Neuron (in vitro differentiated cells): ENCODE results near the gene HECTD4.

Experiments
- H2AFZ ChIP-seq: one replicate; pipeline ENCODE4 v1.6.1; 2013; ENCODE audit warnings: low read depth, mild to moderate bottlenecking, inconsistent platforms, low read length, moderate library complexity
- H3K27me3 ChIP-seq: one replicate; pipeline ENCODE4 v1.6.1; 2013; ENCODE audit warnings: low read length; ENCODE audit not compliant: insufficient read depth
- H3K36me3 ChIP-seq: one replicate; pipeline ENCODE4 v1.6.1; 2013; ENCODE audit warnings: low read length; ENCODE audit not compliant: insufficient read depth
- H3K4me1 ChIP-seq: one replicate; pipeline ENCODE4 v1.6.1; 2013; ENCODE audit warnings: low read length; ENCODE audit not compliant: insufficient read depth
- H3K4me3 ChIP-seq: 2 replicates; pipeline ENCODE4 v1.5.1; 2013; ENCODE audit warnings: mild to moderate bottlenecking, low read length, moderate library complexity
- H3K9me3 ChIP-seq: one replicate; pipeline ENCODE4 v1.6.1; 2013; ENCODE audit warnings: low read length

The HECTD4 gene

GRCh38 chr12:112175361-112176155 is 206.7 kb downstream of the HECTD4 start:
- Histone ChIP-seq H2AFZ (no peak overlapping the region), H3K4me1 (no peaks in the 10 kb centered on the region), H3K36me3 (peaks cover 76% of the 10 kb centered on the region), H3K9me3 (no peaks in the 10 kb centered on the region), H3K27me3 (no peaks in the 10 kb centered on the region), H3K4me3 (no peak overlapping the region)

GRCh38 chr12:112172556-112173324 is 209.5 kb downstream of the HECTD4 start:
- no peaks in the 10 kb centered on the region for H3K4me1 ChIP-seq
- H2AFZ ChIP-seq, result no peak overlapping the region
- H3K36me3 ChIP-seq, result peaks cover 73% of the 10 kb centered on the region
- no peaks in the 10 kb centered on the region for H3K27me3 ChIP-seq
- no peaks in the 10 kb centered on the region for H3K9me3 ChIP-seq
- H3K4me3 ChIP-seq, result no peak overlapping the region

DNA sequence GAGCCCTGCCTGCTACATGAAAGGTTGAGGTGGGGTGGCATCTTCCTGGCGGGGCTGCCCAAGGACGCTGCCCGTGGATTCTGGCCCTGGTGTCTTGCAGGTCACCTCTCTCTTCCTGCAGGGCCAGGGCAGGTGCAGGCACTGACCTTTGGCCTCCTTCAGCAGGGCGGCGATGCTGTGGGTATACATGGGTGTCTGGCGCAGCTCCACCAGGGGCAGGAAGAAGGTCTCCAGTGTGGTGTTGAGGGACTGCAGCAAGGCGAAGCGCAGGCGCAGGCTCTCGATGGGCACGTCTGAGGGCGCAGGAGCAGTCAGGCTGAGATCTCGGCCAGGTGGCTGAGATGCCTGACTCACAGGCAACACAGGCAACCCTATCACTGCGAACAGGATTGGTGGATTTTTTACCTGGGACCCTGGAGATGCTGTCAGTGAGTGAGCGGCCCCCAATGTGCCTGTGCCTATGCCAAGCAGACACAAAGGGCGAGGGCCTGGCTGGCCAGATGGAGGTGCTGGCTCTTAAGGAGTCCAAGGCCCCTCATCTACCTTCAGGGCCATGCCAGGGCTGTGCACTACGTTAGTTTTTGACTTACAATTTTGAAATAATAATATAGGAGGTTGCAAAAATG is 211.1 kb downstream of the HECTD4 start:
- H3K4me1 ChIP-seq, result no peaks in the 10 kb centered on the region
- no peak overlapping the region for H2AFZ ChIP-seq
- H3K36me3 ChIP-seq, result peaks cover 76% of the 10 kb centered on the region
- H3K9me3 ChIP-seq, result no peaks in the 10 kb centered on the region
- no peaks in the 10 kb centered on the region for H3K27me3 ChIP-seq
- H3K4me3 ChIP-seq, result no peak overlapping the region

GRCh38 chr12:112170376-112170775 is 211.9 kb downstream of the HECTD4 start:
- Histone ChIP-seq H2AFZ (no peak overlapping the region), H3K9me3 (peaks cover 1% of the 10 kb centered on the region), H3K36me3 (peaks cover 69% of the 10 kb centered on the region), H3K4me3 (no peak overlapping the region), H3K4me1 (no peaks in the 10 kb centered on the region), H3K27me3 (no peaks in the 10 kb centered on the region)

DNA sequence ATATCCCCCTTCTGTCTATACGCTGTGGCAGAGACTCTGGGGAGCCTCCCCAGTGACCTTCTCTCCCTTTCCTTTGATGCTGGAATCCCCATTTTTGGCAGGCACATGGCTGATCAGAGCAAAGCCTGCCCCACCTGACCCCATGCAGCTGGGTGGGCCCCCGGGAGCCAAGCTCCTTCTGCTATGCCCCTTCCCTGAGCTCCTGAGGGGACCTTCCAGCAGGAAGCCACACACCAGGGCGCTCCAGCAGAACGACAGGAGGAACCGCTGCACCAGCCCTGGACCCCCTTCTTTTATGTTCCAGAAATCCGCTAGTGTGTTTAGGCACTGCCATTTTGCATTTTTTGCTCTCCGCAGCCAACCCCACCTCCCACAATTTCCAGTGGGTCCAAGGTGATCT is 212.3 kb downstream of the HECTD4 start:
- Histone ChIP-seq H2AFZ (no peak overlapping the region), H3K4me1 (no peaks in the 10 kb centered on the region), H3K9me3 (peaks cover 1% of the 10 kb centered on the region), H3K27me3 (no peaks in the 10 kb centered on the region), H3K4me3 (no peak overlapping the region), H3K36me3 (peaks cover 65% of the 10 kb centered on the region)

GRCh38 chr12:112169161-112169872 is 212.9 kb downstream of the HECTD4 start:
- Histone ChIP-seq H3K9me3 (peaks cover 1% of the 10 kb centered on the region), H3K27me3 (no peaks in the 10 kb centered on the region), H3K36me3 (peaks cover 62% of the 10 kb centered on the region), H3K4me1 (no peaks in the 10 kb centered on the region), H2AFZ (no peak overlapping the region), H3K4me3 (no peak overlapping the region)

GRCh38 chr12:112168561-112168971 is 213.7 kb downstream of the HECTD4 start:
- no peak overlapping the region for H2AFZ ChIP-seq
- H3K4me3 ChIP-seq, result no peak overlapping the region

GRCh38 chr12:112167718-112168525 is 214.3 kb downstream of the HECTD4 start:
- Histone ChIP-seq H3K27me3 (no peaks in the 10 kb centered on the region), H3K4me3 (no peak overlapping the region), H2AFZ (no peak overlapping the region), H3K4me1 (no peaks in the 10 kb centered on the region), H3K36me3 (peaks cover 70% of the 10 kb centered on the region), H3K9me3 (peaks cover 5% of the 10 kb centered on the region)

More at GRCh38 chr12:112168561-112168971, 213.7 kb downstream of the HECTD4 start:
- Histone ChIP-seq H3K4me1 (no peaks in the 10 kb centered on the region), H3K36me3 (peaks cover 65% of the 10 kb centered on the region), H3K27me3 (no peaks in the 10 kb centered on the region), H3K9me3 (peaks cover 1% of the 10 kb centered on the region)

DNA sequence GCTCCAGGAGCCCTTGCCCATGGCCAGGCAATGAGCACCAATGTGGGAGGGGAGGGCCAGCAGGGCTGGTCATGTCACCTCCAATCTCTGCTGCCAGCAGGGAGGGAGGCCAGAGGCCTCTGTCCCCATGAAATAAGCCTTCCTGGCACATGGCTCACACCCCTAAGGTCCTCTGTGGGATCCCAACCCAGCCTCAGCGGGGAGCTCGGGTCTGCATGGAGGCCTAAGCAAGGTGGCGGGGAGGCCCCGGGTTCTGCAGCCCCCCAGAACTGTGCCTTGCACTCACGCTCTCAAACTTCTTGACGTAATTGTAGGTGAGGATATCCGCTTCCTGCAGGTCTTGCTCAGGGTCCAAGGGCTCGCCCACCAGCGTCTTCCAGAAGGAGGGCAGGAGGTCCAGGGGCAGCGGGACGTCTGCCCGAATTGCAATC is 215.2 kb downstream of the HECTD4 start:
- Histone ChIP-seq H2AFZ (no peak overlapping the region), H3K9me3 (peaks cover 7% of the 10 kb centered on the region), H3K36me3 (peaks cover 70% of the 10 kb centered on the region), H3K4me1 (no peaks in the 10 kb centered on the region), H3K27me3 (no peaks in the 10 kb centered on the region), H3K4me3 (no peak overlapping the region)

DNA sequence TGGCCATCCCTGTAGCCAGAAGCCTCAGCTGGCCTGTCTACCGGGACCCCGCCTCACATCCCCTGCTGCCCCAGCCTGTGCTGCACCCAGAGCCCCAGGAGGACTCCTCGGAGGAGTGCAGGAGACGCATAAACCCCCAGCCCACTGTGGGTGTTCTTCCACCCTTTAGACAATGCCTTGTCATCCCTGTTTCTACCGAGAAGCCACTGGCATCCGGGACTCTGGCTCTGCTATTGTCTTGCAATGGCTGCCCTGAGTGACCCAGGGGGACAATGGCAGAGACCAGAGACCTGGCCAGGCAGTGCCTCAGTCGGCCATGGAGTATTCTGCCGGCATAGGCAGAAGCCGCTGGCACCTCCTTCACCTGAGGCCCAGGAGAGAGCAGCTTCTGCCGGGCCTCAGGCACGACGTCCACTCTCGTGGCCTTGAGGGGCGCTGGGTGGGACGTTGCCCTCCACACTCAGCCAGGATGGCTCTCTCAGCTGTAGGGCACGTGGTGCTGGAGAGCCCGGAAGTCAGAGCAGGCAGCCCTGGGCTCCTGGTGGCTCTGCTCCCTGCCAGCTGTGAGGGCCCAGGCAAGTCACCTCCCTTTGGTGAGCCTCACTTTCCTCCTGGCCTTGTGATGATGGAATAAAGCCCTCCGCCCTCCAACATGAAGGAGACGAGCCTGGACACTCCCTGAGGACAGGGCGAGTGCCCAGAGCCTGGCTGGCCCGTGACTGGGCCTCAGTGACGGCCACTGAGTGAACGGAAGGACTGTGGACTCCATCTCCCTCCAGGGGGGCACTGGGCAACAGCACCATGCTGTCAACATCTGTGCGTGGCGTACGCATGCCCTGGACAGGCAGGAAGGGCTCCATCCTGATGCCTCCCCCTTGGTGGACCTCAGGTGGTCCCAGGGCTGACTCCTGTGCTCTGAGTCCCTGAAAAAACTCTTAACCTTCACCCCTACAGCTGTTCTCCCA is 215.9 kb downstream of the HECTD4 start:
- Histone ChIP-seq H3K27me3 (no peaks in the 10 kb centered on the region), H2AFZ (no peak overlapping the region), H3K4me3 (no peak overlapping the region), H3K9me3 (peaks cover 10% of the 10 kb centered on the region), H3K4me1 (no peaks in the 10 kb centered on the region), H3K36me3 (peaks cover 72% of the 10 kb centered on the region)

DNA sequence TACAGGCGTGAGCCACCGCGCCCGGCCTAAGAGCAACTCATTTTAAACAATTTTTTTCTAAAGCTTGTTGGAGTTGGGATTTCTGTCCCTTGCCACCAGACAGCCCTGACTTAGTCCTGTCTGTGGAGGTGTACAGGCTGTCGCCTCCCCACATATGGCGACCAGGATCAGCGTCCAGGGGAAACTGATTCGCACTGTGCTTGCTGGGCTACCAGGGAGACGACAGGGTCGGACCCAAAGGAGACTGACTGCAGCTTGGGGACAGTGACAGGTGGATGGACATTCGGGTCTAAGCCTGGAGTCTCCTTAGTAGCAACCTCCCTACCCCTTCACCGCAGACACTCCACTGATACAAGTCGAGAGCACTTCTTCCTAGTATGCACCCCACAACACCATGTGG is 216.6 kb downstream of the HECTD4 start:
- H3K36me3 ChIP-seq, result peaks cover 72% of the 10 kb centered on the region

More for the DNA sequence above, 216.6 kb downstream of the HECTD4 start:
- Histone ChIP-seq H3K9me3 (peaks cover 10% of the 10 kb centered on the region), H2AFZ (no peak overlapping the region), H3K4me1 (no peaks in the 10 kb centered on the region), H3K27me3 (no peaks in the 10 kb centered on the region), H3K4me3 (no peak overlapping the region)
